ENCODE measurements around the gene COL11A2. TPM values are rescaled to one million over a fixed set of nuclear protein-coding genes. Genes with fewer than 3 reads are reported as not detected.

The COL11A2 gene
- polyA plus RNA-seq, 1 of the 3 experiments (the other 2 are of a cell fraction) = 0.99 TPM

DNA sequence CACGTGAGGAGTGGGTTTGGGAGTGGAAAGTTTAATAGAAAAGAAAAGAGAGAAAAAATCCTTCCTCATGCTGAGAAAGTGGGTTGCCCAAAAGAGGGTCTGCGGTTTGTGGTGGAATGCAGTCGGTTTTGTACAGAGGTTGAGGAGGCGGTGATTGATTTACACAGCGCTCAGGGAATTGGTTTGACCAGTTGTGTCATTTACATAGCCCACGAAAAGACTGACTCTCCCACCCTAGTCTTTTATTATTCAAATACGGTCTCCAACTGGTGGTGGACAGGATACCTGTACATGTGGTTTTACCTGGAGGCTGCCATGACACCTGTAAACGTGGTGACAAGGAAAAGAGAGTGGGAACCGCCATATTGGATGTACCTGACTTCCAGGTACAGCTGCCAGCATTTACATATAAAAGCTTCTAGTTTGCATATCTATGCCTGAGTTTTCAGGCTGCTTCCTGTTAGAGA, 74.4 kb downstream of the COL11A2 start:
- H3K27me3 ChIP-seq (ENCODE audit: insufficient read depth) = peaks cover 37% of the 10 kb centered on the region; the same call in 1 of the 2 replicates

DNA sequence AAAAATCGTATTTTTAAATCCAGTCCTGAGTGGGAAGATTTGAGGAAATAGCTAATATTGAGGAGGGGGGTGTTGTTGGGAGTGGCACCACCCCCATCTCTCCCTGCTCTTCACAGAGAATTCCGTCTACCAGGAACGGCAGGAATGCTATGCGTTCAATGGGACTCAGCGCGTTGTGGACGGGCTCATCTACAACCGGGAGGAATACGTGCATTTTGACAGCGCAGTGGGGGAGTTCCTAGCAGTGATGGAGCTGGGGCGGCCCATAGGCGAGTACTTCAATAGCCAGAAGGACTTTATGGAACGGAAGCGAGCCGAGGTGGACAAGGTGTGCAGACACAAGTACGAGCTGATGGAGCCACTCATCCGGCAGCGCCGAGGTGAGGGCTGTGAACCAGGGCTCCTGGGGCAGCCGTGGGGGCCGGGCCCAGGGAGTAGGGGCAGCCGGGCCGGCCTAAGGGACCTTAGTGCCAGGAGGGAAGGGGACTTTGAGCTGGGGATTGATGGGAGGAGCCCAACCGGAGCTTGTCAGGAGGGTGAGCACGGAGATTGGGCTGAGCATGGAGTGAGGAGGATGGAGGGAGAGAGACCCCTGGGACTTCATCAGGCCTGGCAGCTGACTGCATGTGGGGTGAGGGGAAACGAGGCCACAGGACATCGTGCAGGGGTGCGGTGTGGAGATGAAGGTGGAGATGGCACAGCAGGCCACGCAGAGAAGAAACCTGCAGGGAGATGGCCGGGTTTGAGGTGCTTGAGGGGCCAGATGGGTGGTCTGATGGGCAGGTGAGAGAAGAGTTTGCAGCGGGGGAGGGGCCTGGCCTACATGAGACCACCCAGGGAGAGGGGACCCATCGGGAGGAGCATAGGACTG, 75.2 kb downstream of the COL11A2 start:
- H3F3A ChIP-seq (replicated peaks; ENCODE audit: insufficient read depth) = no peaks in the 10 kb centered on the region

More for the DNA sequence above, 74.4 kb downstream of the COL11A2 start:
- H3K9me2 ChIP-seq = no peaks in the 10 kb centered on the region
- H3K4me1 ChIP-seq (ENCODE audit: control insufficient read depth in 1 of 2, insufficient read depth in 2 of 2, low read depth in 1 of 2, low read length in 1 of 2) = no peaks in the 10 kb centered on the region; a peak in 1 of 4 replicates
- no peaks in the 10 kb centered on the region for H3K79me2 ChIP-seq (ENCODE audit: insufficient read depth)
- POLR2A ChIA-PET = no interaction called here
- no peaks in the 10 kb centered on the region for H4K20me1 ChIP-seq (ENCODE audit: insufficient read depth)
- DNase-seq = no peak
- no peaks in the 10 kb centered on the region for H3K36me3 ChIP-seq (replicated peaks in 1 of 2; ENCODE audit: control insufficient read depth in 1 of 2, insufficient read depth in 2 of 2, low read length in 1 of 2)
- no peak overlapping the region for H2AFZ ChIP-seq (ENCODE audit: low read depth)
- no peak overlapping the region for H3K27ac ChIP-seq (ENCODE audit: low read depth in 2 of 2, low read length in 1 of 2)
- TF ChIP-seq RAD21 (IDR thresholded peaks at IDR 0.05; ENCODE audit: low read length) (no peak), JUND (IDR thresholded peaks at IDR 0.05) (no peak), TCF12 (IDR thresholded peaks at IDR 0.05) (no peak)
- TF ChIP-seq, protein P1, sequence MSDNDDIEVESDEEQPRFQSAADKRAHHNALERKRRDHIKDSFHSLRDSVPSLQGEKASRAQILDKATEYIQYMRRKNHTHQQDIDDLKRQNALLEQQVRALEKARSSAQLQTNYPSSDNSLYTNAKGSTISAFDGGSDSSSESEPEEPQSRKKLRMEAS (IDR thresholded peaks at IDR 0.05; ENCODE audit: low read depth) = no peak
- WGBS (ENCODE audit: low lambda C conversion rate) = 31% methylated on average over 9 of the region's 9 CpGs
- no peak overlapping the region for H3K4me3 ChIP-seq (ENCODE audit: low read depth in 2 of 2, low read length in 1 of 2)
- no peaks in the 10 kb centered on the region for H3F3A ChIP-seq (replicated peaks; ENCODE audit: insufficient read depth)
- H3K9me3 ChIP-seq = no peaks in the 10 kb centered on the region
- CTCF ChIA-PET = interaction anchor here (0.7 to 7.0 kb wide), 8 partner anchors 9 to 131 kb away, joined by 3 to 68 read pairs (median 7); no protein-coding TSS in a partner anchor
- no peak overlapping the region for H3K4me2 ChIP-seq
- no peak overlapping the region for H3K9ac ChIP-seq

More for the DNA sequence above, 75.2 kb downstream of the COL11A2 start:
- no peak for TF ChIP-seq RXRA (IDR thresholded peaks at IDR 0.05; ENCODE audit: borderline replicate concordance, low read depth)
- TF ChIP-seq RFX5 (IDR thresholded peaks at IDR 0.05; ENCODE audit: low read length) = no peak
- TF ChIP-seq, protein P2, sequence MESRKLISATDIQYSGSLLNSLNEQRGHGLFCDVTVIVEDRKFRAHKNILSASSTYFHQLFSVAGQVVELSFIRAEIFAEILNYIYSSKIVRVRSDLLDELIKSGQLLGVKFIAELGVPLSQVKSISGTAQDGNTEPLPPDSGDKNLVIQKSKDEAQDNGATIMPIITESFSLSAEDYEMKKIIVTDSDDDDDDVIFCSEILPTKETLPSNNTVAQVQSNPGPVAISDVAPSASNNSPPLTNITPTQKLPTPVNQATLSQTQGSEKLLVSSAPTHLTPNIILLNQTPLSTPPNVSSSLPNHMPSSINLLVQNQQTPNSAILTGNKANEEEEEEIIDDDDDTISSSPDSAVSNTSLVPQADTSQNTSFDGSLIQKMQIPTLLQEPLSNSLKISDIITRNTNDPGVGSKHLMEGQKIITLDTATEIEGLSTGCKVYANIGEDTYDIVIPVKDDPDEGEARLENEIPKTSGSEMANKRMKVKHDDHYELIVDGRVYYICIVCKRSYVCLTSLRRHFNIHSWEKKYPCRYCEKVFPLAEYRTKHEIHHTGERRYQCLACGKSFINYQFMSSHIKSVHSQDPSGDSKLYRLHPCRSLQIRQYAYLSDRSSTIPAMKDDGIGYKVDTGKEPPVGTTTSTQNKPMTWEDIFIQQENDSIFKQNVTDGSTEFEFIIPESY (IDR thresholded peaks at IDR 0.05; ENCODE audit: borderline replicate concordance, low read depth) = no peak
- TF ChIP-seq YY1 (IDR thresholded peaks at IDR 0.05; ENCODE audit: low read depth) = no peak
- TF ChIP-seq FOXJ3 (CRISPR knock-in tag; IDR thresholded peaks at IDR 0.05) = no peak
- TF ChIP-seq, protein P3, sequence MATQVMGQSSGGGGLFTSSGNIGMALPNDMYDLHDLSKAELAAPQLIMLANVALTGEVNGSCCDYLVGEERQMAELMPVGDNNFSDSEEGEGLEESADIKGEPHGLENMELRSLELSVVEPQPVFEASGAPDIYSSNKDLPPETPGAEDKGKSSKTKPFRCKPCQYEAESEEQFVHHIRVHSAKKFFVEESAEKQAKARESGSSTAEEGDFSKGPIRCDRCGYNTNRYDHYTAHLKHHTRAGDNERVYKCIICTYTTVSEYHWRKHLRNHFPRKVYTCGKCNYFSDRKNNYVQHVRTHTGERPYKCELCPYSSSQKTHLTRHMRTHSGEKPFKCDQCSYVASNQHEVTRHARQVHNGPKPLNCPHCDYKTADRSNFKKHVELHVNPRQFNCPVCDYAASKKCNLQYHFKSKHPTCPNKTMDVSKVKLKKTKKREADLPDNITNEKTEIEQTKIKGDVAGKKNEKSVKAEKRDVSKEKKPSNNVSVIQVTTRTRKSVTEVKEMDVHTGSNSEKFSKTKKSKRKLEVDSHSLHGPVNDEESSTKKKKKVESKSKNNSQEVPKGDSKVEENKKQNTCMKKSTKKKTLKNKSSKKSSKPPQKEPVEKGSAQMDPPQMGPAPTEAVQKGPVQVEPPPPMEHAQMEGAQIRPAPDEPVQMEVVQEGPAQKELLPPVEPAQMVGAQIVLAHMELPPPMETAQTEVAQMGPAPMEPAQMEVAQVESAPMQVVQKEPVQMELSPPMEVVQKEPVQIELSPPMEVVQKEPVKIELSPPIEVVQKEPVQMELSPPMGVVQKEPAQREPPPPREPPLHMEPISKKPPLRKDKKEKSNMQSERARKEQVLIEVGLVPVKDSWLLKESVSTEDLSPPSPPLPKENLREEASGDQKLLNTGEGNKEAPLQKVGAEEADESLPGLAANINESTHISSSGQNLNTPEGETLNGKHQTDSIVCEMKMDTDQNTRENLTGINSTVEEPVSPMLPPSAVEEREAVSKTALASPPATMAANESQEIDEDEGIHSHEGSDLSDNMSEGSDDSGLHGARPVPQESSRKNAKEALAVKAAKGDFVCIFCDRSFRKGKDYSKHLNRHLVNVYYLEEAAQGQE (IDR thresholded peaks at IDR 0.05; ENCODE audit: low read depth, low read length) = no peak
- no peak for TF ChIP-seq SMC3 (IDR thresholded peaks at IDR 0.05; ENCODE audit: low read depth, low read length)
- TF ChIP-seq TAF1 (IDR thresholded peaks at IDR 0.05; ENCODE audit: borderline replicate concordance, low read depth, low read length) = no peak
- no peaks in the 10 kb centered on the region for H3K36me3 ChIP-seq (replicated peaks in 1 of 2; ENCODE audit: control insufficient read depth in 1 of 2, insufficient read depth in 2 of 2, low read length in 1 of 2)
- no peaks in the 10 kb centered on the region for H3K9me3 ChIP-seq
- no peaks in the 10 kb centered on the region for H3K9me2 ChIP-seq
- POLR2A ChIA-PET = no interaction called here
- H3K9ac ChIP-seq = no peak overlapping the region
- no peak overlapping the region for H3K27ac ChIP-seq (ENCODE audit: low read depth in 2 of 2, low read length in 1 of 2)
- peak overlapping the region; percentile 19; the same call in 1 of the 2 replicates for H3K4me2 ChIP-seq
- no peak overlapping the region for H2AFZ ChIP-seq (ENCODE audit: low read depth)
- H3K4me3 ChIP-seq (ENCODE audit: low read depth in 2 of 2, low read length in 1 of 2) = no peak overlapping the region
- peaks cover 37% of the 10 kb centered on the region; the same call in 1 of the 2 replicates for H3K27me3 ChIP-seq (ENCODE audit: insufficient read depth)
- no peaks in the 10 kb centered on the region; a peak in 1 of 4 replicates for H3K4me1 ChIP-seq (ENCODE audit: control insufficient read depth in 1 of 2, insufficient read depth in 2 of 2, low read depth in 1 of 2, low read length in 1 of 2)
- no peaks in the 10 kb centered on the region for H4K20me1 ChIP-seq (ENCODE audit: insufficient read depth)
- CTCF ChIA-PET = interaction anchor here (0.6 to 7.0 kb wide), 10 partner anchors 9 to 132 kb away, joined by 3 to 68 read pairs (median 5); no protein-coding TSS in a partner anchor
- 5% methylated on average over 30 of the region's 32 CpGs for WGBS (ENCODE audit: low lambda C conversion rate)
- DNase-seq = peak; percentile 19
- no peaks in the 10 kb centered on the region for H3K79me2 ChIP-seq (ENCODE audit: insufficient read depth)

All from SK-N-SH (cell line).